ENCODE measurements around the gene DNAH8.

DNA sequence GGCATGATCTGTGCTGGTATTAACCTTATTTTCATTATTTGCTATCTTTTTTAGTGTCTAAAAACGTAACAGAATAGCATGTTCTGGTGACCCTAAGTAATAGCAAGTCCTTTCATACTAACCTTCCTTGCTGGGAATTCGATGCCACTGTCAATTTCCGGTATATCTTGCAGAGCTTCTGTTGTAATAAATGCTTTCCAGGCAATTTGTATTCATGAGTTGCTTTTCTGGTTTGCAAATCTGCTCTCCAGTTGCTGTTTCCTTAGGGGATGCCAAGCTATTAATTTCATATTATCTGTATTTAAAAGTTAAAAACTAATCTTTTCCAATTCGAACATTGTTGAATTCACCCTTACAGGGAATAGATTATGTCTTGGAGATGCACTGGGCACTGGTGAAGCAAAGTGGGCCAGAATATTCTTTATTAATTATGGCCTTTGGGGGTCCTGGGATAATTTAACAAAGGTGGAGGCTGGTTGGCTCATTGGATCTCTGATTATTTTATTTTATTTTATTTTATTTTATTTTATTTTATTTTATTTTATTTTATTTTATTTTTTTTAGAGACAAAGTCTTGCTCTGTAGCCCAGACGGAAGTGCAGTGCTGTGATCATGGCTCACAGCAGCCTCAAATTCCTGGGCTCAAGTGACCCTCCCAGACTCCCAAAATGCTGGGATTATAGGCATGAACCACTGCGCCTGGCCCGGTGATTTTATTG lies 209.8 kb downstream of the DNAH8 start:
- TF ChIP-seq, protein P1, sequence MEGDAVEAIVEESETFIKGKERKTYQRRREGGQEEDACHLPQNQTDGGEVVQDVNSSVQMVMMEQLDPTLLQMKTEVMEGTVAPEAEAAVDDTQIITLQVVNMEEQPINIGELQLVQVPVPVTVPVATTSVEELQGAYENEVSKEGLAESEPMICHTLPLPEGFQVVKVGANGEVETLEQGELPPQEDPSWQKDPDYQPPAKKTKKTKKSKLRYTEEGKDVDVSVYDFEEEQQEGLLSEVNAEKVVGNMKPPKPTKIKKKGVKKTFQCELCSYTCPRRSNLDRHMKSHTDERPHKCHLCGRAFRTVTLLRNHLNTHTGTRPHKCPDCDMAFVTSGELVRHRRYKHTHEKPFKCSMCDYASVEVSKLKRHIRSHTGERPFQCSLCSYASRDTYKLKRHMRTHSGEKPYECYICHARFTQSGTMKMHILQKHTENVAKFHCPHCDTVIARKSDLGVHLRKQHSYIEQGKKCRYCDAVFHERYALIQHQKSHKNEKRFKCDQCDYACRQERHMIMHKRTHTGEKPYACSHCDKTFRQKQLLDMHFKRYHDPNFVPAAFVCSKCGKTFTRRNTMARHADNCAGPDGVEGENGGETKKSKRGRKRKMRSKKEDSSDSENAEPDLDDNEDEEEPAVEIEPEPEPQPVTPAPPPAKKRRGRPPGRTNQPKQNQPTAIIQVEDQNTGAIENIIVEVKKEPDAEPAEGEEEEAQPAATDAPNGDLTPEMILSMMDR (IDR thresholded peaks at IDR 0.05) = no peak
- TF ChIP-seq POLR2AphosphoS5 (IDR thresholded peaks at IDR 0.05) (no peak), POLR2A (IDR thresholded peaks at IDR 0.05) (no peak)
